NCI-H446 (cell line): ENCODE data around the gene LENEP.

Experiments used
- DNase-seq, 2 experiments: peaks; one replicate each; lab custom pipeline; 2025; lab: John Stamatoyannopoulos, UW

LENEP gene

DNA sequence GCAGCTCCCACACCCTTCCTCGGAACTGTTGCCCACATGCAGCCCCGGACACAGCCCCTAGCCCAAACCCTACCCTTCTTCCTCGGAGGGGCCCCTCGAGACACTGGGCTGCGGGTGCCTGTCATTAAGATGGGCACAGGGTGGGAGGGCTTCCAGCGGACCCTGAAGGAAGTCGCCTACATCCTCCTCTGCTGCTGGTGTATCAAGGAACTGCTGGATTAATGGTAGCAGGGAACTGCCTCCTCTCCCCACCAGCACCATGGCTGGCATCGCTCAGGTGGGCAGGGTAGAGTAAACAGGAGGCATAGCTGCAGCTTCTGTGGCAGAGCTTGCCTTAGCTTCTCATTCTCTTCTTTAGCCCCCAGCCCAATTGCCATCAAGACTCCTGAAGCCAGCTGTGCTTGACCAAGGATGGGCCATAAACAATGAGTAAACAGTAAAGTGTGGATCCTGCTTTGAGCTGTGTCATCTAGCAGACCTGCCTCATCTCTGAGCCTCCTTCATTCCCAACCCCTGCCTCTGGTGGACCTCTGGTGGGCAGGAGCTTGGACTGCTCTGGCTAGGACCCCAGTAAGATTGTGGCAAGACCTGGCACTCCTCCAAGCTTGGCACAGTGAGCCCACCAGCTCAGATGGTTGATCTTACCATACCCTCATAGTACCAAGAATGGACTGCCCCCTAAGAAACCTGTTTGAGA is at the start of gene LENEP:
Gene LENEP, plus strand, starts transcription at position 15 of the 697 bp plus-strand sequence. Its CDS starts 22 bp downstream, at position 37.
- DNase-seq: no peak

DNA sequence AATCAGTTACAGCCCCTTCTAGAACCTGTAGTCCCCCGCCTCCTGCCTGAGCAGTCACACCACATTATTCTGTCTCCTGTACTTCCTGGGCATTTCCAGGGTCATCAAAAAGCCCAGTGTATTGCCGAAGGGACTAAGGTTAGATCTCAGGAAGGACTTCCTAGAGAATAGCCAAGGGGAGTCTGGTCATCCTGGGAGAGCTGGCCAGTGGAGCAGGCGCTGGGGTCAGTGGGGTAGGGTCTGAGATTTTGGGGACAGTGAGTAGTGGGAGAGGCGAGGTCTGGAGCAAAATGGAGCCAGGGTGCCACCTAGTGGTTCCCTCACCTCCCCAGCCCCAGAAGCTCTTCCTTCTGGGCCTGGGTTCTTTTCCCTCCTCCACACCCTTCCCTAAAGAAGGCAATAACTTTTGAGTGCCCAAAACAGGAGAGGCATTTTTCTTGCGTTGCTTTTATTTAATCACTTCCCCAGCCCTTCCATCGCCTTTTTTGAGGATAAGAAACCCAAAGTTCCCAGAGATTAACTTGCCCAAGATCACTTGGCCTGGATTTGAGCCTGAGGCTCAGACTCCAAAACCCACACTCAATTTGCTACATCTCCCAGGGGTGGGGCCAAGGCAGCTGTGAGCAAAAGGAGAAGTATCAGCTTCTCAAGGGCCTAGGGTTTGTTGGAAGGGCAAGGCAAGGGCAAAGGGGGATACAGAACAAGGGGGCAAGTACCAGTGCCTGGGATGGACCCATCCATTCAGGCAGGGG is 49.6 kb upstream of the LENEP start:
- peak; percentile 19 to 49 for DNase-seq

GRCh38 chr1:154944401-154945159 is 48.8 kb upstream of the LENEP start:
- DNase-seq: no peak

DNA sequence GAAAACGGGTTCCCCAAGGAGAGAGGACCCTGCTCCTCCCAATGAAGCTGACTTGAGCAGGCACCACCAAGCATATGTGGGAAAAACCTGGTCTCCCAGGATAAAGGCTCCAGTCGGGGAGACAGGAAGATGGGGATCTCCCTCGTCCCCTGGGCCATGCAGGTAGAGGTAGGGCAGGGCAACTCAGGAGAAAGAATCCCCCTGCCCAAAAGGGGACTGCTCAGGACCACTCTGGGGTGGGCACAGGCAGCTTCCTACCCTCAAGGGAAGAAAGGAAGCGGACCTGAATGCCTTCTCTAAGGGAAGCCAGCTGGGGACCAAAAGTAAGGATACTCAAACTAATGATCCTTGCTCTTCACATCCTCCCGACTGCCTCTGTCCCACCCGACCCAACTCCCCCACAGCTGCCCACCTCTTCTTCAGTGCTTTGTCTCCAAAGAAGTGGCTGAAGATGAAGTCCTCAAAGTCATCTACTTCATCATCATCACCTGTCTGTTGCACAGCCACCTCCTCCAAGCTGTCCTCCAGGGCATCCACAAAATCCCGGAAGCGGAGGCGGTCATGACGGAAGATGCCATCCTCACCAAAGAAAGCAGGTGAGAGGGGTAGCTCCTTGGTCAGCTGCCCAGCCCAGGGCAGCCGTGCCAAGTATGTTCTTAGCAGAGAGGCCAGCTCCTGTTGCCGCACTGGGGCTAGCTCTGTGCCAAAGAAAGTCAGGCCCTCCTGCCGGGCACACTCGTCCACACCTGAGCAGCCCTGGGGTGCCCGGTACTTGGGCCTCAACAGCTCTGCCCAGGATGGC is 48.0 kb upstream of the LENEP start:
- no peak for DNase-seq

DNA sequence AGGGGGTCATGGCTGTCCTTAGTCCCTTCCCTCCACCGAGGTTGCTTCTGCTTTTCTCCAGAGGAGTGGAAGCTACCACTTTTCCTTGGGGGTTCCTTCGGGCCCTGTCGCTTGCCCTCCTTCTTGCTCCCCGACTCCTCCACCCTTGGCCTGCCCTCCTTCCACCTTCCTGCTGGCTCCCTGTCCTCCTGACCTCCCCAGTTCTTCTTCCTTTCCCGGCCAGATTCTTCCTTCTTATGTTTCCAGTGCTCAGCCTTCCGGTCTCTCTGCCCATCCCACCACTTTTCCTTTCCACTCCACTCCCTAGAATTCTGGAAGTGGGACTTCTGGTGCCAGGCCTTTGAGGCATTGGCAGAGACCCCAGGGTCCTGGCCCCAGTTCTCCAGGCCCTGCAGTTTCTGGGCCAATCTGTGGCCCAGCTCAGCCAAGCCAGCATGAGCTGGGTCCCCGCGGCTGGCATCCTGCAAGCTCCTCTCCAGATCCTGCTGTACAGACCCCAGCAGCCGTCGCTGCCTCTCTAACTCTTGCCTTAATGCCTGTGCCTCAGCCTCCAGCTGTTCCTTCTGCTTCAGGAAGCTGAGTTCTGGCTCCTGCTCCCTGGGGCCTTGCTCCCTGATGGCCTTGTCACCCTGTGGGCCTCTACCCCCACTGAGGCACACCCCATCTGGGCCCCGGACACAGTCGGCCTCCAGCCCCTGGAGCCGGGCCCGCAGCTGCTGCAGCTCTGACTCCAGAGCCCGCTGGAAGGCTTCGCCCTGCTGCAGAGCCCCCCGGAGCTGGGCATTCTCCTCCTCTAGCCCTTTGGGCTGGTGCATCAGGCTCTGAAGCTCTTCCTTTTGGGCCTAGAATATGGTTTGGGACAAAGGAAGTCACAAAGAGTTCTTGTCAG is 47.2 kb upstream of the LENEP start:
- DNase-seq: no peak

- DNase-seq: no peak
Observed at GRCh38 chr1:154948079-154948478, 45.3 kb upstream of the LENEP start.

GRCh38 chr1:154951901-154952657 is 41.3 kb upstream of the LENEP start:
- DNase-seq: no peak

DNA sequence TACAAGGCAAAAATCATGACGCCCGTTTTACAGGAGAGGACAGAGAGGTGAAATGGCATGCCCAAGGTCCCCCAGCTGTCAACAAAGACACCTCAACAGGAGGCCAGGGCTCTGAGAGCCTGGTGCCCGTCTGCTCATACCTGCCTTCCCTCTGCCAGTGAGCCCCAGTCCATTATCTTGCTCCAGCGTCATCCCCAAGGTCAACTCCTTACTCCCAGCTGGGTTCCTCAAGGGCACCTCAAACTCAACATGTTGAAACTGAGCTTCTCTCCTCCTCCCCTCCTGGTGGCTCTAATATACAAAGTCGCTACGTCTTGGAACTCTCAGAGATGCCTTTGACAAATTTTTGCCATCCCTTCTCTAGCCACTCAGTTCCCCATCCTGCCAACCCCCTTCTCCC is 40.7 kb upstream of the LENEP start:
- no peak for DNase-seq

DNA sequence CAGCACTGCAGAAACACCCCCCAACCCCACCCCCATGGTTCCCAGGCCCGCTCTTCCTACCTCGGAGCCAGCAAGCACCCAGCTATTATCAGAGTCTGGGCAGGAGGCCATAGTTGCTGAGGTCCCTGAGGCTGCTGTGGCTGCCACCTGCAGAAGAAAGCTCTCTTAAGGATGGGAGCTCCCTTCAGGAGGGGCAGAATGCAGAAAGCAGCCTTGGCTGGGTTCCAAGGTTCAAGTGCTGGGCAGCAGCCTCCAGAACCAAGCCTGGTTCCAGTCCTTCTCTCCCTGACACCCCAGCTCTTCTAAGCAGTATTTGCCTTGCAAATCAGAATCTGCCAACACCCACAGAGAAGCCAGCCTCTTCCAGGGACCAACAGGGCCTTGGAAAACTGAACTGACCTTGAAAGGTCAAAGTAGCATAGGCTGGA is 39.8 kb upstream of the LENEP start:
- no peak for DNase-seq

DNA sequence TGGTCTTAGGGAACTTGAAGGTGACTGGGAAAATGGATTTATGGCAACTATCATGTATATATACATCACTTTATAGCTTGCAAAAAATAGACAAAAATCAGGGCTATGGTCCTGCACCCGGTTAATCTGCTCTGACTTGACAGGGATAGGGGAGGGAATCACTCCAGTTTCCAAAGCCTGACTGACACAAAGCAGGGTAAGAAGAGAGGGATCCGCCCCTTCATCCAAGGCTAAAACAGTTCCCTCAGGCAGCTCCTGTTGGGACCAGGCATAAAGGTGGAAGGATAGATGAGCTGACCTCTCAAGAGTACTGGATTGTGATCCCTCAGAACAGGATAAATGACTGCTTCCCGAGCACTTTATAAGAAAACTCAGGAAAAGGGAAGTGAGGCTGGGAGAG is 38.8 kb upstream of the LENEP start:
- DNase-seq: no peak

DNA sequence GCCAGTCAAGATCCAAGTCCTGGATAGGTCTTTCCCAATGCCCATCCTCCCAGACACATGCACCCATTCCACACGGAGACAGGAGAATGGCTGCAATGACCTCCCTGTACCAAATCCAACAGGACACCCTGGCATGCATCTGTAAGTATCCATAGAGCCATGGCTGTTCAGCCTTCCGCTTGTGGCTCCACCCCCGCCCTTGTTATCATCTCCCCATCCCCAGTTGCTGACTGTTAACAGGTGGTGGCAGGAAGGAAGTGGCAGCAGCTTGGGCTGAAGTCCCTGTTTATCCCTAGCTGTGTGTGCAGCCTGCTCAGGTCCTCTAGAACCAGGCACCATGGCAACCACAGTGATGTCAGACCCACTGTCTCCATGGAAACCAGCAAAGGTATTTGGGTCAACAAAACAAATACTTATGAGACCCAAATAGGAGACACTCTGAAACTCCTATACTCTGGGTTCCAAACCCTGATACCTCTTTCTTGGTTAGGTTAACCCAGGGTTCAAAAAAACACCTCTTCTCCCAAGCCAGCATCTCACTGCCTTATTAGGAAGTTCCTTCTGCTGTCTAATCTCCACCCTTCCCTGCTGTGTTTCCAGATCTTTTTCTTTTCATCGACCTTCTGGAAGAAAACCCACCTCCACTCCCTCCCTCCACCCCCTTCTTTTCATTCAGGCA is 38.2 kb upstream of the LENEP start:
- peak in 1 of 2 experiments; percentile 29 for DNase-seq

DNA sequence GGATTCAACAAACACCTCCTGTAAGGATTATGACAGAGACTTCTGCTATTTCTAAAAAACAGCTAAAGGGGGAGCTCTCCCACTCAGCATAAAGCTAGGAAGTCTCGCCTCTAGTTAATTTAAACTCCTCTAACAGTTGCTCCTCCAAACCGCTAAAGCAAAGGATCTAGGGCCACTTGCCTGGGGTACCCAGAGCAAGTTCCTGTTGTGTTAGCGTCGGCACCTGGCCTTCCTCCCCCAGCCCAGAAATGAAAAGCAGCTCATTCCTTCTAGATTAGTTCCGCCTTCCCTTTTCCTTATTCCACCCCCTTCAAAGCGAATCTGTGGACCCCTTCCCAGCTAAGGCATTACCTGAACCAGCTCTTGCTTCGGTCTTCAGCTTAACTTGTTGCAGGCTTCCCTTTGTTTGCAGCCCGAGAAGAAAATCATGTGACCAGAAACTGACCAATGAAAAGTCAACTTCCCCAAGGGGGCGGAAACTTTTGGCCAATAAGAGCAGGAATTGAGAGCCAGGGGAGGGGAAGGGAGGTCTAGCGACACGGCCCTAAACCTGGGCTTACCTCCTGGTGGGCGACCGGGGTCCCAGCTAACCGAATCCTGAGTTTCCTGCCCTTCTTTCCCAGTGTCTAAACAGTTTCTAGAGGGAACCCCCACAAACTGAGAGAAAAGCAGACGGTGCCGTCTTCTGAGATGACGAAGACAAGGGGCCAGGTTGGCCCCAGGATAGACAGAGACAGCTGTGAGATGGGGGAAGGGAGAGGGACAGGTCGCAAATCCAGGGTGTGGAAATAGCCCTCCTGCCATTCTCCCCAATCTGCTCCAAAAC is 37.5 kb upstream of the LENEP start, which contains the start of gene PBXIP1:
Gene PBXIP1, minus strand, starts transcription at position 382 of the 826 bp plus-strand sequence. CDS start 2,378 bp downstream, outside the sequence.
- DNase-seq: peak; percentile 88 to 90

- no peak for DNase-seq
Observed at GRCh38 chr1:154956544-154956941, 36.8 kb upstream of the LENEP start.

DNA sequence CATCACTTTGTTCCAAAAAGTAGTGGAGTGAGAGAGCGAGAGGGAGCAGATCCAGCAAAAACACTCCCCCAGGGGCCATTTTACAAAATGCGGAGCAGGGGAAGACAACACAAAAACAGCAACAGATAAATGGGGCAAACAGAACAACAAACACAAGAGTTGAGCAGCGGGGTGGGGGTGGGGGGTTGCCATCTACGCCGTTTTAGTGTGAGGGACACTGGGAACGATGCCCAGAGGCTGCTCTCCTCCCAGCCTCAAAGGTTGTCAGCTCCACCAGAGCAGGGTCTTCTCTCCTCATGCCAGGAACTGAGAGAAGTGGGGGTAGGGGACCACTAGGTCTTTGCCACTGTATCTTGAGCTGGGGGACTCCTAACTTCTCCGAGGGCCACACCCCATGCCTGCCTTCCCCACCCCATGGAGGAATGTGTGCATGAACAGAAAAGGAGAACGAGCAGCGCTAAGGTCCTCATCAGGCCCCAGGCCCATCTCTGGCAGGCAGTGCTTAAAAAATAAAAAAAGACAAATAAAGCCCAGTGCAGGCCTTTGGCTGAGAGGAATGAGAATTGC is 36.2 kb upstream of the LENEP start:
- no peak for DNase-seq

DNA sequence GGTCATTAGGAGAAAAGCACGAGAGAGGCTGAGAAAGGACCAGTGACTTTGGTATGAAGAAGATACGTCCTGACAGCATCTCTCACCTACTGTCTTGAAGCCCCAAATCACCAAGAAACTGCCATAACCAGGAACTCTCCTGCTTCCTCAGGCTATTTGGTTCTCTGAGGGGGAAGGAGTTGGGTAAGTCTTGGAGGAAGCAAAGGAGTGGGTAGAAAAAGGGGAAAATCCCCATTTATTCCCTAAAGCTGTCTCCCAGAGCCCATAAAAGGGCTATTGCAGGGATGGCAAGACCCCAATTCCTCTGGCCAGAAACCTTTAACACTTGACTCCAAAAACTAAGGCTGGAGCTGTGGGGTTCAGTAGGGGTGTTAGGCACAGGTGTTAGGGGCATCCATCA is 35.4 kb upstream of the LENEP start:
- no peak for DNase-seq

DNA sequence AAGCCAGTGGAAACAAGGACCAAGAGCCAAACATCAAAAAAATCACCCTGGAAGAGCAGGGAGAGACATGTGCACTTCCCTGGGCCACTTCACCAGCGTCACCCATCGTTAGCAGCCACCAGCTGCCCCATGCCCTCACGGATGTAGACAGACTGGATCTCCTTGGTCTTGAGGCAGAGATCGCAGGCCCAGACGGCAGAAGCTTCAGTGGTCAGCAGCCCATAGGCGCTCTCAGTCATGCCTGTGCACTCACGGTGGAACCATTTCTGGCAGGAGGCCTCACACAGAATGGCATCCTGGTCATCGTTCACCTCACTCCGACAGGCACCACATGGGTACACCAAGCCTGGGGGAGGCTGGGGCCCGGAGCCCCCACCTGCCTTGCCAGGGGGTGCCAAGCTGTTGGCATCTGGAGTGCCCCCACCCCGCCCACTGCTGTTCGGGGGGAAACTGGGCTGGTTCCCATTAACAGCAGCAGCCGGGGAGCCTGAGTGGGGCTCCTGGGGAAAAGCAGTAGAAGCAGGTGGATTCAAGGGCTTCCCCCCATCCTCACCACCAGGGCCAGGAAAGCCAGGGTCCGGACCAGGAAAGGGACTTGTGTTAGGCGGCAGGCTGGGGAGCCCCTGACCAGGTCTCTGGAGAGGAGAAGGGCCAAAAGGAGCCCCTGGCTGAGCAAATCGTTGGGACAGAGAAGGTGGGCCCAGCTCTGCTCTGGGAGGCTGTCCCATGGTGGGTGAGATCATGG is 34.5 kb upstream of the LENEP start:
- DNase-seq: no peak

GRCh38 chr1:154959426-154959780 is 34.0 kb upstream of the LENEP start:
- DNase-seq: no peak
